PC-3 (cell line): ENCODE results near the gene HNRNPM. TPM values are rescaled to one million over a fixed set of nuclear protein-coding genes. Genes with fewer than 3 reads are reported as not detected.
"Not testable (repeated sequence)": the region's sequence is repeated elsewhere in the genome, so short reads cannot be mapped to it uniquely, and the experiment has no call there.

Source experiments
- ATAC-seq: fragments of 200-7000 bp; cut with Tn5 transposase; 2 replicates; pipeline ENCODE4 v1.9.1; 2020; ENCODE audit warnings: mild to moderate bottlenecking, moderate library complexity
- BruUV-seq: library from RNA; stranded (reverse); fragments of 400-500 nt; replicated peaks from 2 replicates; lab custom pipeline; 2021; lab: Mats Ljungman, UMichigan
- CTCF ChIA-PET: fragments of 300-600 bp; sonication (Branson Sonifier 250); formaldehyde crosslinking; loops from one replicate; lab custom pipeline; 2022; ENCODE audit warnings: antibody characterized with exemption; lab: Charles Lee
- POLR2A ChIA-PET: fragments of 300-600 bp; sonication (Branson Sonifier 250); formaldehyde crosslinking; loops from one replicate; lab custom pipeline; 2022; ENCODE audit warnings: antibody characterized with exemption; ENCODE audit not compliant: unreplicated experiment; lab: Charles Lee
- DNase-seq: peaks from one replicate; pipeline ENCODE4 v3.0.0-alpha.2; 2015
- H2AFZ ChIP-seq: fragments of 300-600 bp; sonication (generic); 2 replicates; pipeline ENCODE4 v1.6.0; 2016; ENCODE audit warnings: antibody characterized with exemption, low read length
- H3F3A ChIP-seq: fragments of 300-600 bp; sonication (generic); one replicate; pipeline ENCODE4 v1.6.0; 2017; ENCODE audit warnings: antibody characterized with exemption, low read length, control low read depth, mild to moderate bottlenecking; ENCODE audit not compliant: unreplicated experiment
- H3K27ac ChIP-seq: fragments of 300-600 bp; sonication (generic); 2 replicates; pipeline ENCODE4 v1.5.1; 2016; ENCODE audit warnings: mild to moderate bottlenecking, low read length
- H3K27me3 ChIP-seq: fragments of 300-600 bp; sonication (generic); 2 replicates; pipeline ENCODE4 v1.6.1; 2016; ENCODE audit warnings: low read length, mixed read lengths
- H3K36me3 ChIP-seq: fragments of 300-600 bp; sonication (generic); 2 replicates; pipeline ENCODE4 v1.6.1; 2016; ENCODE audit warnings: low read depth, mixed run types, low read length, mixed read lengths
- H3K4me1 ChIP-seq: fragments of 300-600 bp; sonication (generic); 2 replicates; pipeline ENCODE4 v1.5.1; 2016; ENCODE audit warnings: low read length; ENCODE audit not compliant: insufficient read depth
- H3K4me2 ChIP-seq: fragments of 300-600 bp; sonication (generic); 2 replicates; pipeline ENCODE4 v1.6.0; 2016; ENCODE audit warnings: low read length
- H3K4me3 ChIP-seq: fragments of 300-600 bp; sonication (generic); 2 replicates; pipeline ENCODE4 v1.5.1; 2016; ENCODE audit warnings: mild to moderate bottlenecking, low read length, mixed read lengths
- H3K79me2 ChIP-seq: fragments of 300-600 bp; sonication (generic); 2 replicates; pipeline ENCODE4 v1.6.1; 2017; ENCODE audit warnings: low read length, mixed read lengths
- H3K9ac ChIP-seq: fragments of 300-600 bp; sonication (generic); 2 replicates; pipeline ENCODE4 v1.6.0; 2016; ENCODE audit warnings: mild to moderate bottlenecking, low read length
- H3K9me2 ChIP-seq: fragments of 300-600 bp; sonication (generic); replicated peaks from 2 replicates; pipeline ENCODE4 v1.6.1; 2016; ENCODE audit warnings: mixed run types, low read length, mixed read lengths
- H3K9me3 ChIP-seq: fragments of 300-600 bp; sonication (generic); 2 replicates; pipeline ENCODE4 v1.6.1; 2016; ENCODE audit warnings: low read length, mixed read lengths
- H4K20me1 ChIP-seq: fragments of 300-600 bp; sonication (generic); 2 replicates; pipeline ENCODE4 v1.6.1; 2016; ENCODE audit warnings: low read length, mixed read lengths
- EZH2 ChIP-seq: fragments of 300-600 bp; sonication (generic); IDR thresholded peaks from one replicate; pipeline ENCODE4 v1.6.1; 2017; ENCODE audit warnings: antibody characterized with exemption, mild to moderate bottlenecking, low read length; ENCODE audit not compliant: unreplicated experiment
- EZH2phosphoT487 ChIP-seq: fragments of 300-600 bp; sonication (generic); IDR thresholded peaks from 2 replicates; pipeline ENCODE4 v1.6.1; 2018; ENCODE audit warnings: mild to moderate bottlenecking, antibody characterized with exemption, low read length, borderline replicate concordance
- intact Hi-C: fragments of 100-400 bp; cut with micrococcal nuclease; formaldehyde crosslinking; loops from 2 replicates; pipeline ENCODE4 v1.9.0; 2023
- total RNA-seq: library from RNA; depleted of rRNA; stranded (reverse); fragments of >200 nt; gene quantifications from 2 replicates; pipeline ENCODE4 v1.2.3, GENCODE V29; 2014
- TF ChIP-seq, protein P1 (sequence below): fragments of 300-600 bp; sonication (generic); conservative IDR thresholded peaks from 2 replicates; pipeline ENCODE4 v1.5.1; 2017; ENCODE audit warnings: antibody characterized with exemption, low read depth, mild to moderate bottlenecking, low read length

The HNRNPM gene
- total RNA-seq, 1 experiment from 2014 or later = 165 TPM

DNA sequence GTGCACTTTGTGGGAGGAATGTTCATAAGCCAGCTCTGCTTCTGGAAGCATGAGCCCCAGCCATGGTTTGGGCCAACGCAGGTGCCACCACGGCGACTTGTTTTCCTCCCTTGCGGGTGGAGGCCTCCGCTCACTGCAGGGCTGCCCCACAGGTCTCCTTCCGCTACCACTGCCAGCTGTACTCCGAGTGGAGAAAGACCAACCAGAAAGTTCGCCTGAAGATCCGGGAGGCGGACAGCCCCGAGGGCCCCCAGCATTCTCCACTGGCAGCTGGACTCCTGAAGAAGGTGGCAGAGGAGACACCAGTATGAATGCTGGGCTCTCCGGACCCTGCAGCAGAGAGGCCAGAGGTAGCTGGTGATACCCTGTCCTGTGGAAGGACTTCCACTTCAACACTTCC is 6.5 kb upstream of the HNRNPM start:
- ATAC-seq = no peak
- no peak overlapping the region for H3K27ac ChIP-seq
- no TSS peak for BruUV-seq
- no peaks in the 10 kb centered on the region for H3K9me2 ChIP-seq
- H3K4me3 ChIP-seq = no peak overlapping the region
- no peak overlapping the region for H2AFZ ChIP-seq
- no peaks in the 10 kb centered on the region for H3K4me1 ChIP-seq
- DNase-seq = no peak
- TF ChIP-seq EZH2phosphoT487 (no peak), EZH2 (no peak)
- TF ChIP-seq, protein P1, sequence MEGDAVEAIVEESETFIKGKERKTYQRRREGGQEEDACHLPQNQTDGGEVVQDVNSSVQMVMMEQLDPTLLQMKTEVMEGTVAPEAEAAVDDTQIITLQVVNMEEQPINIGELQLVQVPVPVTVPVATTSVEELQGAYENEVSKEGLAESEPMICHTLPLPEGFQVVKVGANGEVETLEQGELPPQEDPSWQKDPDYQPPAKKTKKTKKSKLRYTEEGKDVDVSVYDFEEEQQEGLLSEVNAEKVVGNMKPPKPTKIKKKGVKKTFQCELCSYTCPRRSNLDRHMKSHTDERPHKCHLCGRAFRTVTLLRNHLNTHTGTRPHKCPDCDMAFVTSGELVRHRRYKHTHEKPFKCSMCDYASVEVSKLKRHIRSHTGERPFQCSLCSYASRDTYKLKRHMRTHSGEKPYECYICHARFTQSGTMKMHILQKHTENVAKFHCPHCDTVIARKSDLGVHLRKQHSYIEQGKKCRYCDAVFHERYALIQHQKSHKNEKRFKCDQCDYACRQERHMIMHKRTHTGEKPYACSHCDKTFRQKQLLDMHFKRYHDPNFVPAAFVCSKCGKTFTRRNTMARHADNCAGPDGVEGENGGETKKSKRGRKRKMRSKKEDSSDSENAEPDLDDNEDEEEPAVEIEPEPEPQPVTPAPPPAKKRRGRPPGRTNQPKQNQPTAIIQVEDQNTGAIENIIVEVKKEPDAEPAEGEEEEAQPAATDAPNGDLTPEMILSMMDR = no peak
- no peaks in the 10 kb centered on the region for H3K79me2 ChIP-seq
- no peak overlapping the region for H3K9ac ChIP-seq
- CTCF ChIA-PET = interaction anchor here (0.8 kb wide), 1 partner anchor 14 kb away, joined by 3 read pairs; no protein-coding TSS in a partner anchor
- H3K9me3 ChIP-seq = no peaks in the 10 kb centered on the region
- H3F3A ChIP-seq = no peaks in the 10 kb centered on the region
- H3K4me2 ChIP-seq = no peak overlapping the region
- H4K20me1 ChIP-seq = no peaks in the 10 kb centered on the region
- intact Hi-C loops = no loop called here
- POLR2A ChIA-PET = no interaction called here
- no peaks in the 10 kb centered on the region for H3K36me3 ChIP-seq
- no peaks in the 10 kb centered on the region for H3K27me3 ChIP-seq

DNA sequence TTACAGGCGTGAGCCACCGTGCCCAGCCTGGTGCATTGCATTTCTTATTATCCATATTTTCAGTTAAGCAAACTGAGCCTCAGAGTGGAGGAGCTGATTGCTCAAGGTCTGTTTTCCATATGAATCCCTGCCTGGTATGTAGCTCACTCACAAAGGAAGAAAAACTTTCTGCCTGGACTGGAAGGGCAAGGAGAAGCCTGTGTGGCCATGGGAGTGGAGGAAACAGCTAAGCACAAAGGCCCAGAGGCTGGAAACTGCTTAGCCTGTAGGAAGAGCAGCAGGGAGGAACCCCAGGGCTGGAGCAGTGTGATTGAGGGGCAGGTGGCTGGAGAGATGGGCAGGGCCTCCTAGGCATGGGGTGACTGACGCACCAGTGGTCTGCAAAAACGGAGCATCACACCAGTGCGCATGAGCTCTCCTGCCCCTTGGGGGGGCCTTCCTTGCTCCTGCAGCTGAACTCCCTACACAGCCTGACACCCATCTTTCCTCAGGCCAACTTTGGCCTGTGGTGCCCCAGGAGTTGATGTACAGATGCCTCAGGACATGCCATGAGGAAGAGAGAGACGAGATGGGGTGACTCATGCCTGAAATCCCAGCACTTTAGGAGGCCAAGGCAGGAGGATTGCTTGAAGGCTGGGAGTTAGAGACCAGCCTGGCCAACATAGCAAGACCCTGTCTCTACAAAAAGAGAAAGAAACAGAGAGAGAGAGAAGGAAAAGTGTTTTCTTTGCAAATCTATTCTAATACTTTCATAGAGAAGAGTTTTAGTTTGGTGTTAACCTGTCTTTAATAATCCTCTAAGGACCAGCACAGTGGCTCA is 2.8 kb upstream of the HNRNPM start:
- no peak for ATAC-seq
- no peaks in the 10 kb centered on the region for H3K9me3 ChIP-seq
- H3K9me2 ChIP-seq = no peaks in the 10 kb centered on the region
- intact Hi-C loops = no loop called here
- H3K27me3 ChIP-seq = no peaks in the 10 kb centered on the region
- H3F3A ChIP-seq = no peaks in the 10 kb centered on the region
- no peak overlapping the region for H3K27ac ChIP-seq
- no peak overlapping the region for H3K4me3 ChIP-seq
- peaks cover 22% of the 10 kb centered on the region for H3K79me2 ChIP-seq
- H3K36me3 ChIP-seq = peaks cover 10% of the 10 kb centered on the region
- no peak overlapping the region for H2AFZ ChIP-seq
- H3K4me2 ChIP-seq = no peak overlapping the region
- DNase-seq = no peak
- POLR2A ChIA-PET = interaction anchor here (0.6 kb wide), 1 partner anchor 29 kb away, joined by 6 read pairs; no protein-coding TSS in a partner anchor
- H3K4me1 ChIP-seq = peaks cover 11% of the 10 kb centered on the region
- no peak overlapping the region for H3K9ac ChIP-seq
- H4K20me1 ChIP-seq = peaks cover 17% of the 10 kb centered on the region
- TF ChIP-seq, protein P1 = no peak
- TF ChIP-seq EZH2 (no peak), EZH2phosphoT487 (no peak)
- BruUV-seq = no TSS peak
- CTCF ChIA-PET = no interaction called here

DNA sequence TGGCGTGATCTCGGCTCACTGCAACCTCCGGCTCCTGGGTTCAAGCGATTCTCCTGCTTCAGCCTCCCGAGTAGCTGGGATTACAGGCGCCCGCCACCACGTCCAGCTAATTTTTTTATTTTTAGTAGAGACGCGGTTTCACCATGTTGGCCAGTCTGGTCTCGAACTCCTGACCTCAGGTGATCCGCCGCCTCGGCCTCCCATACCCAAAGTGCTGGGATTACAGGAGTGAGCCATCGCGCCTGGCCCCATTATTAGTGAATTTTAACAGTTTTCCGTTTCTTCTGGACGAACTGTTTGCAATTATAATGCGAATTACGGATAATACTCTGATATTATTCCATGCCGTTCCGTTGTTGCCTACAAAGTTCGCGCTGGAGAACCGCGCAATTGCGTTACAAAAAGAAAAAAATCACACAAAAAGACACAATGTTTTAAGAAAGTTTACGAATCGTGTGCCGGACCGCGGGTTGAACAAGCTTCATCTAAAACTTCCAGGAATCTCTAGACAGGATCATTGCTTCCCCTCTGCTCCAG is 567 bp upstream of the HNRNPM start:
- Histone ChIP-seq H3K4me2 (peak overlapping the region; percentile 81), H3K79me2 (peaks cover 45% of the 10 kb centered on the region), H3K4me3 (peak overlapping the region; percentile 88), H4K20me1 (peaks cover 34% of the 10 kb centered on the region), H3K4me1 (peaks cover 27% of the 10 kb centered on the region), H3K36me3 (peaks cover 21% of the 10 kb centered on the region), H2AFZ (peak overlapping the region; percentile 80), H3K27ac (peak overlapping the region; percentile 17), H3K9ac (peak overlapping the region; percentile 99)
- CTCF ChIA-PET = interaction anchor here (0.5 to 1.2 kb wide), 3 partner anchors 20 to 38 kb away, joined by 3 to 6 read pairs (median 3); partner anchors contain the start of gene MARCHF2
- H3F3A ChIP-seq, intact Hi-C loops, H3K9me2 ChIP-seq, ATAC-seq, H3K27me3 ChIP-seq, H3K9me3 ChIP-seq, DNase-seq: not testable (repeated sequence)
- TSS peak; percentile 91 for BruUV-seq
- POLR2A ChIA-PET = interaction anchor here (0.6 to 1.0 kb wide), 5 partner anchors 10 to 1552 kb away, joined by 3 to 10 read pairs (median 4); partner anchors contain the start of genes MARCHF2 and ZNF414
